A673 (cell line): Measurements from ENCODE around the gene PRKCA. TPM values are rescaled to one million over a fixed set of nuclear protein-coding genes. Genes with fewer than 3 reads are reported as not detected.
"Not testable (repeated sequence)": the region's sequence is repeated elsewhere in the genome, so short reads cannot be mapped to it uniquely, and the experiment has no call there.

ENCODE experiments used
- BruUV-seq: library from RNA; stranded (reverse); fragments of 400-500 nt; replicated peaks from 2 replicates; lab custom pipeline; 2021; lab: Mats Ljungman, UMichigan
- CTCF ChIA-PET: fragments of 300-600 bp; sonication (Branson Sonifier 250); formaldehyde crosslinking; loops from one replicate; lab custom pipeline; 2022; ENCODE audit warnings: antibody characterized with exemption; lab: Charles Lee
- POLR2A ChIA-PET: fragments of 300-600 bp; sonication (Branson Sonifier 250); formaldehyde crosslinking; loops from one replicate; lab custom pipeline; 2022; ENCODE audit warnings: antibody characterized with exemption; ENCODE audit not compliant: low non-redundant PET; lab: Charles Lee
- DNase-seq: peaks from one replicate; pipeline ENCODE4 v3.0.0-alpha.2; 2015; ENCODE audit warnings: low spot score
- H3K27ac ChIP-seq: fragments of 200-600 bp; sonication (generic); 2 replicates; pipeline ENCODE4 v1.5.1; 2016; ENCODE audit warnings: mixed run types, low read depth, mild to moderate bottlenecking, mixed read lengths, antibody characterized with exemption, low read length; ENCODE audit not compliant: poor library complexity, severe bottlenecking
- H3K27me3 ChIP-seq: fragments of 200-600 bp; sonication (generic); replicated peaks from 2 replicates; pipeline ENCODE4 v1.6.1; 2017; ENCODE audit warnings: mixed run types, low read depth, mild to moderate bottlenecking, mixed read lengths, antibody characterized with exemption, low read length; ENCODE audit not compliant: insufficient read depth, poor library complexity
- H3K36me3 ChIP-seq: fragments of 200-600 bp; sonication (generic); 2 replicates; pipeline ENCODE4 v1.6.1; 2016; ENCODE audit warnings: mixed run types, mild to moderate bottlenecking, mixed read lengths, antibody characterized with exemption, low read length; ENCODE audit not compliant: insufficient read depth, poor library complexity, severe bottlenecking
- H3K4me1 ChIP-seq: fragments of 200-600 bp; sonication (generic); 2 replicates; pipeline ENCODE4 v1.6.1; 2017; ENCODE audit warnings: mixed run types, mild to moderate bottlenecking, mixed read lengths, antibody characterized with exemption, low read length; ENCODE audit not compliant: insufficient read depth, poor library complexity, severe bottlenecking
- H3K4me3 ChIP-seq: fragments of 200-600 bp; sonication (generic); 2 replicates; pipeline ENCODE4 v1.5.1; 2016; ENCODE audit warnings: low read depth, mixed run types, mild to moderate bottlenecking, mixed read lengths, low read length; ENCODE audit not compliant: poor library complexity, severe bottlenecking
- H3K9me3 ChIP-seq: fragments of 200-600 bp; sonication (generic); 2 replicates; pipeline ENCODE4 v1.6.1; 2016; ENCODE audit warnings: mixed run types, low read depth, mild to moderate bottlenecking, mixed read lengths, antibody characterized with exemption, low read length; ENCODE audit not compliant: poor library complexity, severe bottlenecking
- EZH2 ChIP-seq: fragments of 200-600 bp; sonication (generic); IDR thresholded peaks from 2 replicates; pipeline ENCODE4 v1.6.1; 2017; ENCODE audit warnings: borderline replicate concordance, low read depth, mild to moderate bottlenecking, mixed read lengths, antibody characterized with exemption, low read length; ENCODE audit not compliant: poor library complexity, severe bottlenecking
- intact Hi-C: fragments of 100-400 bp; cut with micrococcal nuclease; formaldehyde crosslinking; loops from one replicate; pipeline ENCODE4 v1.10.0; 2022; ENCODE audit not compliant: unreplicated experiment
- total RNA-seq: library from RNA; stranded (reverse); gene quantifications from 2 replicates; pipeline ENCODE4 v1.2.3, GENCODE V29; 2021
- TF ChIP-seq, protein P1 (sequence below): fragments of 300-800, 200-600 bp; sonication (generic); conservative IDR thresholded peaks from 2 replicates; pipeline ENCODE4 v1.5.1; 2017; ENCODE audit warnings: low read depth, mild to moderate bottlenecking, antibody characterized with exemption, low read length, moderate library complexity, mixed read lengths

PRKCA gene
- total RNA-seq, 1 experiment from 2014 or later, result 16.3 TPM

DNA sequence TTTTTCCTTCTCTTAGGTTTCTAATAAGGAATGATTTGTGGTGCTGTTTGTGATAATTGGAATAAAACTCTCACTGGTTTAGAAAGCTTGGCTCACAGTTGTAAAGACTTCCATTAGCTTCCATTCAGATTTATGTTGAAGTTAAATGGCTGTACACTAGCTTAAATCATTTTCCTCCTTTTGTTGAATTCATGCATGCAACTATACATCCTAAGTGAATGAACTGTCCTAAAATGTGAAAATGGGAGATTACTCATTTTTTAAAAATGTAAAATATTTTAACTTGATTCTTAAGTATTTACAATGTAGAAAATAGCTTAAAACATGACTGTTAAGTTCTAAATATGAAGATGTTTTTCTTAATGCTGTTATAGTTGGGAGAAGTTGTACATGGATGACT is 15.2 kb downstream of the PRKCA start:
- H3K9me3 ChIP-seq, result peaks cover 8% of the 10 kb centered on the region
- no peaks in the 10 kb centered on the region for H3K27me3 ChIP-seq
- H3K36me3 ChIP-seq, result no peaks in the 10 kb centered on the region
- POLR2A ChIA-PET, result interaction anchor here (0.6 kb wide), 2 partner anchors 176 to 243 kb away, joined by 3 to 7 read pairs; no protein-coding TSS in a partner anchor
- no TSS peak for BruUV-seq
- H3K4me3 ChIP-seq, result no peak overlapping the region
- CTCF ChIA-PET, result no interaction called here
- no peaks in the 10 kb centered on the region for H3K4me1 ChIP-seq
- intact Hi-C loops, result no loop called here
- no peak for DNase-seq
- H3K27ac ChIP-seq, result no peak overlapping the region
- TF ChIP-seq, protein P1, sequence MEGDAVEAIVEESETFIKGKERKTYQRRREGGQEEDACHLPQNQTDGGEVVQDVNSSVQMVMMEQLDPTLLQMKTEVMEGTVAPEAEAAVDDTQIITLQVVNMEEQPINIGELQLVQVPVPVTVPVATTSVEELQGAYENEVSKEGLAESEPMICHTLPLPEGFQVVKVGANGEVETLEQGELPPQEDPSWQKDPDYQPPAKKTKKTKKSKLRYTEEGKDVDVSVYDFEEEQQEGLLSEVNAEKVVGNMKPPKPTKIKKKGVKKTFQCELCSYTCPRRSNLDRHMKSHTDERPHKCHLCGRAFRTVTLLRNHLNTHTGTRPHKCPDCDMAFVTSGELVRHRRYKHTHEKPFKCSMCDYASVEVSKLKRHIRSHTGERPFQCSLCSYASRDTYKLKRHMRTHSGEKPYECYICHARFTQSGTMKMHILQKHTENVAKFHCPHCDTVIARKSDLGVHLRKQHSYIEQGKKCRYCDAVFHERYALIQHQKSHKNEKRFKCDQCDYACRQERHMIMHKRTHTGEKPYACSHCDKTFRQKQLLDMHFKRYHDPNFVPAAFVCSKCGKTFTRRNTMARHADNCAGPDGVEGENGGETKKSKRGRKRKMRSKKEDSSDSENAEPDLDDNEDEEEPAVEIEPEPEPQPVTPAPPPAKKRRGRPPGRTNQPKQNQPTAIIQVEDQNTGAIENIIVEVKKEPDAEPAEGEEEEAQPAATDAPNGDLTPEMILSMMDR, result no peak
- TF ChIP-seq EZH2, result no peak

DNA sequence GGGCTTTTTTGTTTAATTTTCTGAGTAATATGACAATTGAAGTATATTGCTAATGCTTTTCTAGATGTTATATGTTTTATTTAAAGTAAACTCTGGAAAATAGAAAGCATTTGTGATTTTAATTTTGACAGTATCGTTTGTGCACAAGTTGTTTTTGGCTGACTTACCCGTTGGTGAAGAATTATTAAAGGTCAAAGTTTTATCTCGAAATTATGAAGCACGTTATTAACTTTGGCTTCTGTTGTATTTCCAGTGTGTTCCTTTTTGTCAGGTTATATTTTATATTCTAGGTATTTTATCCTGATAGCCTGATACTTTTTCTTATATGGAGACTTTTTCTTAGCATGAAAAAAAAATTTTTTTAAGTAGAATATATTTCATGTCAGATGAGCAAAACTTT is 16.8 kb downstream of the PRKCA start:
- intact Hi-C loops, result no loop called here
- no TSS peak for BruUV-seq

DNA sequence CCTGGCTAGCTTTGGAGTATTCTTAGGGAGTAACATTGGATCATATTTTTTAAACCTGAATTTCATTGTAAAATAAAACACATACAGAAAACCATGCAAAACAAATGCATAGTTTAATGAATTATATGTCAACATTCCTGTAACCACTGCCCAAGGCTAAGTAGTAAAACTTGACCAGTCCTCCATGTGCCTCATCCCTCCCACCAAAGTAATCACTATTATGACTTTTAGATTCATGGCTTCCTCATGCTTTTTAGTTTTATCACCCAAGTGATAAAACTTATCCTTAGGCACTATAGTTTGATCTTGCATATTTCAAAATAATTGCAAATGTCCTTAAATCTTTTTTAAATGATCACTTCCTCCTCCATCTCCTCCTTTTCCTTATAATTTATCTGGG is 20.4 kb downstream of the PRKCA start:
- CTCF ChIA-PET, result no interaction called here
- Histone ChIP-seq H3K9me3 (peaks cover 8% of the 10 kb centered on the region), H3K4me1 (no peaks in the 10 kb centered on the region), H3K4me3 (no peak overlapping the region), H3K27ac (no peak overlapping the region), H3K36me3 (no peaks in the 10 kb centered on the region), H3K27me3 (no peaks in the 10 kb centered on the region)
- POLR2A ChIA-PET, result no interaction called here
- BruUV-seq, result no TSS peak
- no peak for DNase-seq
- TF ChIP-seq, protein P1, result no peak
- no peak for TF ChIP-seq EZH2
- intact Hi-C loops, result no loop called here

More for the DNA sequence above, 16.8 kb downstream of the PRKCA start:
- DNase-seq, result no peak
- Histone ChIP-seq H3K27ac (no peak overlapping the region), H3K27me3 (no peaks in the 10 kb centered on the region), H3K4me1 (no peaks in the 10 kb centered on the region), H3K9me3 (peaks cover 8% of the 10 kb centered on the region), H3K4me3 (no peak overlapping the region), H3K36me3 (no peaks in the 10 kb centered on the region)
- TF ChIP-seq, protein P1, result no peak
- no peak for TF ChIP-seq EZH2
- CTCF ChIA-PET, result no interaction called here
- POLR2A ChIA-PET, result no interaction called here

DNA sequence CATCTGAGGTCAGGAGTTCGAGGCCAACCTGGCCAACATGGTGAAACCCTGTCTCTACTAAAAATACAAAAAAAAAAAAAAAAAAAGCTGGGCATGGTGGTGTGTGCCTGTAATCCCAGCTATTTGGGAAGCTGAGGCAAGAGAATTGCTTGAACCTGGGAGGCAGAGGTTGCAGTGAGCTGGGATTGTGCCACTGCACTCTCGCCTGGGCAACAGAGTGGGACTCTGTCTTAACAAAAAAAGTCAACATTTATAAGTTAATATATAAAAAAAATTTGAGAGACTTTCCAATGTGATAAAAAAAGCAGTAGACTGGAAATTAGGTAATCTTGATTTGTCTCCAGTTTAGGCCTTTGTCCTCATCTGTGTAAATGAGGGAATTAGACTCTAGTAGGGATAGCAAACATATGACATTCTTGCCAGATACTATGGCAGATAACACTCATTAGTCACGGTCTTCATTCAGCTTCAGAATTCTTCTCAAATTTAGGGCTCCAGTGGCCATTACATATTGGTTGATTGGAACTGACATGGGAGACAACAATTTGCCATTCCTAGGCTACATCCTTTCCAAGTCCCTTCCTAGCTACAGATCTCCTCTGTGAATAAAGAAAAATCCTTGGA is 22.1 kb downstream of the PRKCA start:
- H3K4me3 ChIP-seq, H3K9me3 ChIP-seq, H3K27me3 ChIP-seq, BruUV-seq, POLR2A ChIA-PET, DNase-seq, H3K36me3 ChIP-seq, CTCF ChIA-PET, H3K27ac ChIP-seq, intact Hi-C loops, H3K4me1 ChIP-seq: not testable (repeated sequence)
